Measurements from ENCODE around the gene GAP43.

Gene GAP43

DNA sequence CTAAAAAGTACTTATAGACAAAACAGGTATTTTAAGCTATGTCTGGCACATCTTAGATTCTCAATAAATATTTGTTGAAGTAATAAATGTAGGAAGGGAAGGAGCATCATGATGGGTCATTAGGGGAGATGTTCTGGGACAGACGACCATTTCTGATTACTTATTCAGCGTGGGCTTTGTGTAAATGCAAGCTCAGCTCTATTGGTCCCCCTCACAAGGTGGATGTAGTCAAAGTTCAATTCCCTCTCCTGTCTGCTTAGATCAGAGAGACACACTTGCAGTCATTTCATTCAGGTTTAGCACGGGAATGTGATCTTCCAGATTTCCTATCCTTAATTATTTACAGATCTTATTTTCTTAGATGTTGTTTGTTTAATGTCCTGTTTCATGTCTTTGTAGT lies 7.5 kb downstream of the GAP43 start:
- DNase-seq (ENCODE audit: insufficient read length) (no peak), FAIRE-seq (no peak)
- no peak for TF ChIP-seq POLR2AphosphoS5 (IDR thresholded peaks at IDR 0.05; ENCODE audit: low read depth, low read length)
- no peak for TF ChIP-seq POLR2A (IDR thresholded peaks at IDR 0.05; ENCODE audit: low read depth, low read length)
- no peak for TF ChIP-seq TAF1 (IDR thresholded peaks at IDR 0.05; ENCODE audit: borderline replicate concordance, low read depth, low read length)

DNA sequence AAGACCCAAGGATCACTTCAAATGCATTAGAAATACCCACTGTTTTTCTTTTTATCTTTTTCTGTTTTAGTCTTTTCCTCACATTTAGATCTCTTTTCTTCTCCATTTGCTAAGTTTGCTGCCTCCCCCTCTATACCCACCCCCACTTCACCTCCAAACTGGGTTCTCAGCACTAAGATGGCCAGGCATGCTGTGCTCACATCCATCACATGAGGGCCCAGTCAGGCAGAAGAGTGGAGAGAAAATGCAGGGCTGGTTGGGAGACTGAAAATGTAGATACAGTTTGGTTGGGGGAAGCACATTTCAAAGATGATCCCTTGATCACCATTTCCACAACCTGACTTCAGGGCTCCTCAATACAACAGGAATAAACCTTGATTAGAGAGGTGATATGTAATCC lies 8.7 kb downstream of the GAP43 start:
- no peak for TF ChIP-seq POLR2A (IDR thresholded peaks at IDR 0.05; ENCODE audit: low read depth, low read length)
- TF ChIP-seq TAF1 (IDR thresholded peaks at IDR 0.05; ENCODE audit: borderline replicate concordance, low read depth, low read length), result no peak
- no peak for TF ChIP-seq POLR2AphosphoS5 (IDR thresholded peaks at IDR 0.05; ENCODE audit: low read depth, low read length)
- DNase-seq (ENCODE audit: insufficient read length) (no peak), FAIRE-seq (no peak)

DNA sequence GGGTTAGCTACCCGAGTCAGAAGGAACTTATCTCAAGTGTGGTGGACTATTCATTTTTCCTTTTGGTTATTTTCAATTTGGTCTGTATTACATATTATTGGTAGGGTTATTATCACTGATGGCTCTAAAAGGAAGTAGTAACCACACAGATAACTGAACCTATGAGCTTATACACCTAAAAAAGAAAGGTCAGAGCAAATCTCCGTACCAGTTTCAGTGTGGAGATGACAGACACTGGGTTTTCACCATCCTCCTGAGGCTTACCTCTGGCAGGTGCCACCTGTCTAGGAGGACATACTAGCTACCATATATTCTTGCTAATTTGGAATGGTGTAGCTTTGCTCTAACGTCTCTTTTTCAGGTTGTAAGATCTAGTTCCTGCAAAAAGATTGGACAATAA lies 10.2 kb downstream of the GAP43 start:
- TF ChIP-seq TAF1 (IDR thresholded peaks at IDR 0.05; ENCODE audit: borderline replicate concordance, low read depth, low read length) (no peak), POLR2A (IDR thresholded peaks at IDR 0.05; ENCODE audit: low read depth, low read length) (no peak), POLR2AphosphoS5 (IDR thresholded peaks at IDR 0.05; ENCODE audit: low read depth, low read length) (no peak)
- no peak for DNase-seq (ENCODE audit: insufficient read length)
- FAIRE-seq, result no peak

DNA sequence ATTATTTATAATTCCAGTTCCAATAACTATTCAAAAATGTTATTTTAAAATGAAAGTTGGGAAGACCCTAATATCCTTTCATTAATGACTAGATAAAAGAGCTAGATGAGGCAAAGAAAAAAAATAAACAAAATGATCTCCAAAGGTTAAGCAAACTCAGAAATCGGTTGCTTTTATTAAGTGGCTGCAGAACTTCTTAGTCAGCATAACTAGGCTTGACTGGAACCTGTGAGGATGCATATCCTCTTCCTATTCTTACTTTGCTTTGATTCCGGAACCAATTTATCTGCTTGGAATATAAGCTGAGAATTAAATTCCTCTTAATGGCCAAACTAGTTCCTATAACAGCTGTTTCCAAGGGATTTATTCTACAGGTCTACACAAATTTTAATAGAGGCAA lies 10.7 kb downstream of the GAP43 start:
- DNase-seq (ENCODE audit: insufficient read length) (no peak), FAIRE-seq (no peak)
- TF ChIP-seq TAF1 (IDR thresholded peaks at IDR 0.05; ENCODE audit: borderline replicate concordance, low read depth, low read length) (no peak), POLR2AphosphoS5 (IDR thresholded peaks at IDR 0.05; ENCODE audit: low read depth, low read length) (no peak), POLR2A (IDR thresholded peaks at IDR 0.05; ENCODE audit: low read depth, low read length) (no peak)

DNA sequence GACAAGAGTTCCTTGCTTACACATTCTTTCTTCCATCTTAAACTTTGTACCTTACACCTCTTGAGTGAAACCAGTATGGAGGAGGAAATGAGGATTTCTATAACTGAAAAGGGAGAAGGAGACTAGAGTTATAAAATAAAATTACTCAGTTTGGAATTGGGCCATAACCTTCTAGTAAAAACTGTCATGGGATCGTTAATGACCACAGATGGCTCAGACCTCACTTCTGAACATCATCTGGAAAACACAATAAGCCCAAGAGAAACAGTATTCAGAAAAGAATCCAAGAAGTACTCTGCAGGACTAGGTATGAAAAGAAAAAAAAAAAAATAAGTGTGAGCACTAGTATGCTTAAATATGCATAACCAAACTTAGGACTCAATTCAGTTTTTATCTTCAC lies 12.1 kb downstream of the GAP43 start:
- no peak for FAIRE-seq
- no peak for DNase-seq (ENCODE audit: insufficient read length)
- TF ChIP-seq POLR2AphosphoS5 (IDR thresholded peaks at IDR 0.05; ENCODE audit: low read depth, low read length) (no peak), TAF1 (IDR thresholded peaks at IDR 0.05; ENCODE audit: borderline replicate concordance, low read depth, low read length) (no peak), POLR2A (IDR thresholded peaks at IDR 0.05; ENCODE audit: low read depth, low read length) (no peak)

DNA sequence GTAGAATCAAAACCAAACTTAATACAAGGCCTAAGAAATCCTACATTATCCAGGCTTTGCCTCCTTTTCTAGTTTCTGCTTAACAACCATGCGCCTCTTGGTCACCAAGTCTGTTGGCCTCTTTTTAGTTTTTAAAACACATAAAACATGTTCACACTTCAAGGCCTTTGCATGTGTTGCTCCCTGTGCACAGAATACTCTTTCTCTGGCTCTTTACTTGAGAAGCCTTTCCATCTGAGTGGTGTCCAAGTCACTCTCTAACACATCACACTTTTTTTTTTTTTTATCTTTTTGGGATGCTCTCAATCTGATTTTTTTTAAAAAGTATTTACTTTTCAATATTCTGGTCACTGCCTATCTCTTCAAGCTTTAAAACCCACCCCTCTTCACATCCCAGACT lies 14.9 kb downstream of the GAP43 start:
- FAIRE-seq (no peak), DNase-seq (ENCODE audit: insufficient read length) (no peak)
- TF ChIP-seq POLR2AphosphoS5 (IDR thresholded peaks at IDR 0.05; ENCODE audit: low read depth, low read length), result no peak
- TF ChIP-seq TAF1 (IDR thresholded peaks at IDR 0.05; ENCODE audit: borderline replicate concordance, low read depth, low read length), result no peak
- TF ChIP-seq POLR2A (IDR thresholded peaks at IDR 0.05; ENCODE audit: low read depth, low read length), result no peak

DNA sequence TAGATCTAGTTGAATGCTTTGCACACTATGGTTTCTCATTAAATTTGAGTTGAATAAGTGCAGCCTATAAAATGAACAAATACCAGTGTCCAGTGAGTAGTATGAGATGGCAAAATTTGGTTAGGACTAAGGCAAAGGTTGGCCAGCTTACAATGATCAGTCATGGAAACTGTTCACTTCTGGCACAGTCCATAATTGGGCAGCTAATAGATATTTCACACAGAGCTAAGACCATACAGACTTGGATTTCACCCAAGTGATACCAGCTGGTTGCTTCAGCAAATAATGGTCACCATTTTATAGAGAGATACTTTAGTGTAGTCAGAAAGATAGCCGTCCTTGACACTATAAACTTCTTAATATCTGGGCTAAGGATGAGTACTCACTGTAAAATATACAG lies 15.7 kb downstream of the GAP43 start:
- DNase-seq (ENCODE audit: insufficient read length) (no peak), FAIRE-seq (no peak)

DNA sequence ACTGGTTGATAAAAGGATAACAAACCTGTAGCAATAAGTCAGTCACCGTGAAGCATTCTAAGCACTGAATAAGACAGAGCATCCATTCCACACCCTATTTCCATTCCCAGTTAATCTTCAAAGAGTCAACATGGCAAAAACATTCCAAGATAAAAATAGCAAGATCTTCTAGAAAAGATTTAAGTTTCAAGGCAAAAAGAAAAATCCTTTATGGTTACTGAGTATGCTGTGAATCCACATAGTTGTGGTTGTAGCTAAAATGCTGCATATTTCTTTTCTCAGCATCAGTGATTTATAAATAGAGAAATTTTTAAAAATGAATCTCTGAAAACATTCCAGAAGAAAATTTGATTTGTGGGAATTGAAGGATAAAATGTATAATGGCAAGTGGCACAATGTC lies 21.1 kb downstream of the GAP43 start:
- no peak for DNase-seq (ENCODE audit: insufficient read length)
- TF ChIP-seq POLR2AphosphoS5 (IDR thresholded peaks at IDR 0.05; ENCODE audit: low read depth, low read length), result no peak
- no peak for TF ChIP-seq POLR2A (IDR thresholded peaks at IDR 0.05; ENCODE audit: low read depth, low read length)
- TF ChIP-seq TAF1 (IDR thresholded peaks at IDR 0.05; ENCODE audit: borderline replicate concordance, low read depth, low read length), result no peak
- no peak for FAIRE-seq

More for the DNA sequence above, 15.7 kb downstream of the GAP43 start:
- TF ChIP-seq TAF1 (IDR thresholded peaks at IDR 0.05; ENCODE audit: borderline replicate concordance, low read depth, low read length) (no peak), POLR2A (IDR thresholded peaks at IDR 0.05; ENCODE audit: low read depth, low read length) (no peak), POLR2AphosphoS5 (IDR thresholded peaks at IDR 0.05; ENCODE audit: low read depth, low read length) (no peak)

DNA sequence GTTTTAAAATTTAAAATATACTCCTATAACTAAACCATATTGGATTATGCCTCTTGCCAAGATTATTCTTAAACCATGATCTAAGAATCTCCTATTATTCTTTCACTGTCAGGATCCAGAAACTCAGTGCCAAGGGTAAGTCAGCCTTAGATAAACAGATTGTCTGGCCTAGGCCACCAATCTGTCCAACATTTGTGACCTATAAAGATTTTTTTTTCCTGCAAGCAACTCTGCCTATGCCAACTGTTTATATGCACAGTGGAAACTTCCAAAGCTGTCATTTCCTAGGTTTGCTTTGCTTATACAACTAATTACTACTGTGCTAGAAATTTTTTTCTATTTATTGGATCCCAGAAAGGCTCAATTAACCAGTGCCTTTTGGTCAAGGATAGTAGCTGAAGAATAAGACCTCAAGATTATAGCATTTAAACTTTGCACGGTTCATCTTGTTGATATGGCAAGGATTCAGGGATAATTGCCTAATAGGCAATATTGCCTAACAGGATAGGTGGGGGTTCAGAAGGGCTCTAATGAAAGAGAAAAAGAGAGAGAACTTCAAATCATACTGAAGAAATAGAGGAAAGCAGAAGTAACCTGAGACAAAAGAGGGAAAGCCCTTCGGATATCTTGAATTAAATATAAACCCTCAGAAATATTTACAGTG lies 22.8 kb downstream of the GAP43 start:
- FAIRE-seq, result no peak
- TF ChIP-seq POLR2A (IDR thresholded peaks at IDR 0.05; ENCODE audit: low read depth, low read length) (no peak), TAF1 (IDR thresholded peaks at IDR 0.05; ENCODE audit: borderline replicate concordance, low read depth, low read length) (no peak), POLR2AphosphoS5 (IDR thresholded peaks at IDR 0.05; ENCODE audit: low read depth, low read length) (no peak)
- DNase-seq (ENCODE audit: insufficient read length), result no peak

DNA sequence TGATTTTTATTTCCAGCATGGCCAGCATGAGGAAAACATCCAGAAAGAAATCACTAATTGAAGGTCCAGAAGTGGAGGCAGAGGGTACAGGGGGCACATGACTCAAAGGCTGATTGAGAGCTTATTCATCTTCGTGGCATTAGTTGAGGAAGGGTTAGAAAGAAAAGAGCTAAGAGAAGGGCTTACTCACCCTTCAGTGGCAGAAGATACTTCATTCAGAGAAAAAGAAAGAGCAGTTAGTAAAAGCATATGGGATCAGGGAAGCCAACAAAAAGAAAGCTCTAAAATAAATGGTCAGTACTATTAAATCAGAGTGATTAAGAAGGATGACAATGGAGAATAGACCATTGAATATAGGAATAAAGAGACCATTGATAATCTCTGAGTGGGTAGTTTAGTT lies 25.2 kb downstream of the GAP43 start:
- FAIRE-seq, result no peak
- DNase-seq (ENCODE audit: insufficient read length), result no peak
- no peak for TF ChIP-seq POLR2AphosphoS5 (IDR thresholded peaks at IDR 0.05; ENCODE audit: low read depth, low read length)
- no peak for TF ChIP-seq POLR2A (IDR thresholded peaks at IDR 0.05; ENCODE audit: low read depth, low read length)
- no peak for TF ChIP-seq TAF1 (IDR thresholded peaks at IDR 0.05; ENCODE audit: borderline replicate concordance, low read depth, low read length)

DNA sequence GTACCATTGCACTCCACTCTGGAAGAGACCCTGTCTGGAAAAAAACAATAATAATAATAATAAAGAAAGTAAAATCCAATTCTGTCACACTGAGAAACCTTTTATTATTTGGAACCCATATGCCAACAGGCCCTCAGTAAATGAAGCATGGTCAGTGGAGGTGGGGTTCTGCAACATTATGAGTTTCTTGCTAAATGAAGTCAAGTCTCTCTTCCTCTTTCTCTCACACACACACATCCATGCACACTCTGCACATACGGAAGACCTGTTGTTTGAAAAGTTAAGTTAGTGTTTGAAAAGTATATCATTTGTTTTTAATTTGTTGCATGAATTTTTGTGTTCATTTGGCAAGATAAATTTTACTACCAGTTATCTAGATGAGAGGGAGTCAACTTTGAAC lies 27.8 kb downstream of the GAP43 start:
- FAIRE-seq (no peak), DNase-seq (ENCODE audit: insufficient read length) (no peak)
- TF ChIP-seq POLR2A (IDR thresholded peaks at IDR 0.05; ENCODE audit: low read depth, low read length) (no peak), TAF1 (IDR thresholded peaks at IDR 0.05; ENCODE audit: borderline replicate concordance, low read depth, low read length) (no peak), POLR2AphosphoS5 (IDR thresholded peaks at IDR 0.05; ENCODE audit: low read depth, low read length) (no peak)

DNA sequence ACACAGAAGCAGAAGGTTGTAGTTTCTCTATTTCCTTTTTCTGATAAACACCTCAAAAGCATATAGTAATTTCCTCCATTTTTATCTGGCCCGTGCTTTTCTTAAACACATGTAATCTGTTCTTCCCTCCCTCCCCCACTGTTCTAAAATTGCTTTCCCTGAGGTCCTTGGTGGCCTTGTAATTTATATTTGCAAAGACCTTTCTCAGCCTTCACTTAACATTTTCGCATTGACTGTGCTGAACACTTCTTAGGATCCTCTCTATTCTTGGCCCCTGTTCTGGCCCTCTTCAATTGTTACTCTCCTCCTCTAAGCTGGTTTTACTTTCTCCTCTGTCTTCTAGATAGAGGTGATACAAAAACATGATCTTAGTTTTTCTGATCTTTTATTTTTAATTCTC lies 28.3 kb downstream of the GAP43 start:
- FAIRE-seq (no peak), DNase-seq (ENCODE audit: insufficient read length) (no peak)
- TF ChIP-seq POLR2A (IDR thresholded peaks at IDR 0.05; ENCODE audit: low read depth, low read length) (no peak), TAF1 (IDR thresholded peaks at IDR 0.05; ENCODE audit: borderline replicate concordance, low read depth, low read length) (no peak), POLR2AphosphoS5 (IDR thresholded peaks at IDR 0.05; ENCODE audit: low read depth, low read length) (no peak)

All from GM12892 (cell line).